Spleen (tissue), 7 donors: ENCODE data around the gene HGF.

Experiments
- CTCF ChIP-seq, 11 experiments: fragments of 200-600 bp in 7 of 11; fragments of 450-650 bp in 4 of 11; sonication (generic) in 4 of 11; IDR thresholded peaks in 8 of 11; conservative IDR thresholded peaks in 3 of 11; 1 replicate in 7 of 11; 2 replicates in 4 of 11; pipeline versions ENCODE4 v1.4.0 to v1.8.0; 2016 to 2021; ENCODE audit warnings: antibody characterized with exemption in 11 of 11, inconsistent platforms in 4 of 11, mild to moderate bottlenecking in 1 of 11
- POLR2A ChIP-seq, 3 donors: fragments of 450-650 bp; IDR thresholded peaks; one replicate each; pipeline ENCODE4 v1.5.1; 2017; ENCODE audit warnings: antibody characterized with exemption in 3 of 3, mild to moderate bottlenecking in 1 of 3
- POLR2AphosphoS5 ChIP-seq, 3 donors: sonication (generic); formaldehyde crosslinking; IDR thresholded peaks; one replicate each; pipeline ENCODE4 v1.5.1; 2017; ENCODE audit warnings: antibody characterized with exemption in 3 of 3
- donor health status: DM: no; HTN: no; CAD: no; lungs with moderate emphysema.
- donor health status: DM: no; HTN: no; CAD: no.
- donor health status: DM: no; HTN: no; CAD: no.

- TF ChIP-seq CTCF (IDR thresholded peaks at IDR 0.05 in 8 of 11, conservative IDR thresholded peaks at IDR 0.05 in 3 of 11) (no peak), POLR2A (IDR thresholded peaks at IDR 0.05) (no peak), POLR2AphosphoS5 (IDR thresholded peaks at IDR 0.05) (no peak)
These were observed 114.6 kb downstream of the HGF start for GRCh38 chr7:81655271-81655670.
